BLaER1 treated with 17β-estradiol and CSF1 and Interleukin-3, amounts not matched to agents 10 nM and 100 nM (cell line): ENCODE results near the gene RPL32.
"Not testable (repeated sequence)": the region's sequence is repeated elsewhere in the genome, so short reads cannot be mapped to it uniquely, and the experiment has no call there.

Experiments used
- H3K27ac ChIP-seq, 11 experiments: shearing (Covaris generic); formaldehyde crosslinking; 2 replicates each; pipeline ENCODE4 v1.8.1; 2022
- H3K27me3 ChIP-seq, 11 experiments: shearing (Covaris generic); formaldehyde crosslinking; 2 replicates each; pipeline ENCODE4 v1.8.1; 2022
- H3K36me3 ChIP-seq, 11 experiments: shearing (Covaris generic); formaldehyde crosslinking; 2 replicates each; pipeline ENCODE4 v1.8.1; 2022
- H3K4me1 ChIP-seq, 10 experiments: shearing (Covaris generic); formaldehyde crosslinking; 2 replicates each; pipeline ENCODE4 v1.8.1; 2022
- H3K4me2 ChIP-seq, 11 experiments: shearing (Covaris generic); formaldehyde crosslinking; 2 replicates each; pipeline ENCODE4 v1.8.1; 2022
- H3K4me3 ChIP-seq, 10 experiments: shearing (Covaris generic); formaldehyde crosslinking; 2 replicates each; pipeline ENCODE4 v1.8.1; 2022
- H3K9ac ChIP-seq, 11 experiments: shearing (Covaris generic); formaldehyde crosslinking; 2 replicates each; pipeline ENCODE4 v1.8.1; 2022
- H3K9me3 ChIP-seq, 11 experiments: shearing (Covaris generic); formaldehyde crosslinking; replicated peaks in 1 of 11; 2 replicates each; pipeline ENCODE4 v1.8.1; 2022
- H4K20me1 ChIP-seq, 11 experiments: shearing (Covaris generic); formaldehyde crosslinking; 2 replicates each; pipeline ENCODE4 v1.8.1; 2022
- Cebpa-rat ChIP-seq, 11 experiments: shearing (Covaris generic); IDR thresholded peaks; 2 replicates each; pipeline ENCODE4 v1.8.1; 2022

Gene RPL32

DNA sequence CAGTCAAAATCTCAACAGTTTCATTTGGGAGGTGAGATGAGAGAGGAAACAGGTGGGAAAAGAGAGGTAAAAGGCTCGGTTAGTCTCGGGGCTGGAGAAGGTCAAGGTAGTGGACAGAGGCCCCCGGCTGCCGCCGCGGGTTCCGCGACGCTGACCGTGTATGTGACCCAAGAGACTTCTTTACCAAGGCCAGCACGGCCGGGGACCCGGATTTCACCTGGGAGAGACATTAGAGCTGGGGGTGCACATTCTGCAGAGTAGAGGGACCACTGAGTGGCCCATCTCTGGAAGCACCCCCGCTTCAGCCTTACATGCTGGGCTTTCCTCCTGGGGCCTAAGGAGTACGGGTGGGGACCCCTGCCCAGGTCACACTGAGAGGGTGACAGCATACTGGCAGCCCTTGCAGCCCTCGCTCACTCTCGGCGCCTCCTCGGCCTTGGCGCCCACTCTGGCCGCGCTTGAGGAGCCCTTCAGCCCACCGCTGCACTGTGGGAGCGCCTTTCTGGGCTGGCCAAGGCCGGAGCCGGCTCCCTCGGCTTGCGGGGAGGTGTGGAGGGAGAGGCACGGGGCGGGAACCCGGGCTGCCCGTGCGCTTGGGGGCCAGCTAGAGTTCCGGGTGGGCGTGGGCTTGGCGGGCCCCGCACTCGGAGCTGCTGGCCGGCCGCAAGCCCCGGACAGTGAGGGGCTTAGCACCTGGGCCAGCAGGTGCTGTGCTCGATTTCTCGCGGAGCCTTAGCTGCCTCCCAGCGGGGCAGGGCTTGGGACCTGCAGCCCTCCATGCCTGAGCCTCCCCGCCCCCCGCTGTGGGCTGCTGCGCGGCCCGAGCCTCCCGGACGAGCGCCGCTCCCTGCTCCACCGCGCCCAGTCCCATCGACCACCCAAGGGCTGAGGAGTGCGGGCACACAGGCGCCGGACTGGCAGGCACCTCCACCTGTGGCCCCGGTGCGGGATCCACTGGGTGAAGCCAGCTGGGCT, 41.3 kb upstream of the RPL32 start:
- Histone ChIP-seq H3K9me3 (peaks cover 0 to 19% (median 11%) of the 10 kb centered on the region in 11 experiments; a peak in 14 of 22 replicates), H3K4me3 (no peak overlapping the region), H3K4me1 (peaks cover 0 to 20% (median 15%) of the 10 kb centered on the region in 10 experiments; a peak in 15 of 20 replicates), H3K4me2 (no peak overlapping the region), H3K27ac (no peak overlapping the region), H3K27me3 (no peaks in the 10 kb centered on the region), H4K20me1 (no peaks in the 10 kb centered on the region), H3K9ac (no peak overlapping the region), H3K36me3 (no peaks in the 10 kb centered on the region)
- TF ChIP-seq Cebpa-rat (IDR thresholded peaks at IDR 0.05) = no peak

DNA sequence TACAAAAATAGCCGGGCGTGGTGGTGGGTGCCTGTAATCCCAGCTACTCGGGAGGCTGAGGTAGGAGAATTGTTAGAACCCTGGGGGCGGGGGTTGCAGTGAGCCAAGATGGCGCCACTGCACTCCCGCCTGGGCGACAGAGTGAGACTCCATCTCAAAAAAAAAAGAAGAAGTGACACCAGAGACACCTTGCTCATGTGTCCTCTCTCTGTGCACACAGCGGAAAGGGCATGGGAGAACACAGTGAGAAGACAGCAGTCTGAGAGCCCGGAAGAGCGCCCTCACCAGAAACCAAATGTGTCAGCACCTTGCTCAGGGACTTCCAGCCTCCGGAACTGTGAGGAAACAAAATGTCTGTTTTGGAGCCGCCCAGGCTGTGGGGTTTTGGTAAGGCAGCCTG, 40.5 kb upstream of the RPL32 start:
- not testable (repeated sequence) for H3K36me3 ChIP-seq, H3K27ac ChIP-seq

GRCh38 chr3:12879191-12879815, 37.9 kb upstream of the RPL32 start:
- no peaks in the 10 kb centered on the region for H3K27me3 ChIP-seq
- no peak overlapping the region for H3K9ac ChIP-seq
- H3K4me1 ChIP-seq = peaks cover 0 to 9% (median 0%) of the 10 kb centered on the region in 10 experiments; a peak in 1 of 20 replicates
- TF ChIP-seq Cebpa-rat (IDR thresholded peaks at IDR 0.05) = no peak
- H3K4me2 ChIP-seq = no peak overlapping the region
- H3K27ac ChIP-seq = no peak overlapping the region
- H3K36me3 ChIP-seq = no peaks in the 10 kb centered on the region
- peaks cover 0 to 12% (median 0%) of the 10 kb centered on the region in 11 experiments; a peak in 2 of 22 replicates for H4K20me1 ChIP-seq
- H3K9me3 ChIP-seq = peaks cover 0 to 19% (median 11%) of the 10 kb centered on the region in 11 experiments; a peak in 14 of 22 replicates
- H3K4me3 ChIP-seq = no peak overlapping the region

More for the DNA sequence above, 40.5 kb upstream of the RPL32 start:
- H3K27me3 ChIP-seq, H3K4me3 ChIP-seq, H3K9ac ChIP-seq, H4K20me1 ChIP-seq, H3K4me2 ChIP-seq: not testable (repeated sequence)
- peaks cover 0 to 19% (median 11%) of the 10 kb centered on the region in 11 experiments; a peak in 14 of 22 replicates for H3K9me3 ChIP-seq
- H3K4me1 ChIP-seq = peaks cover 0 to 20% (median 15%) of the 10 kb centered on the region in 10 experiments; a peak in 15 of 20 replicates

DNA sequence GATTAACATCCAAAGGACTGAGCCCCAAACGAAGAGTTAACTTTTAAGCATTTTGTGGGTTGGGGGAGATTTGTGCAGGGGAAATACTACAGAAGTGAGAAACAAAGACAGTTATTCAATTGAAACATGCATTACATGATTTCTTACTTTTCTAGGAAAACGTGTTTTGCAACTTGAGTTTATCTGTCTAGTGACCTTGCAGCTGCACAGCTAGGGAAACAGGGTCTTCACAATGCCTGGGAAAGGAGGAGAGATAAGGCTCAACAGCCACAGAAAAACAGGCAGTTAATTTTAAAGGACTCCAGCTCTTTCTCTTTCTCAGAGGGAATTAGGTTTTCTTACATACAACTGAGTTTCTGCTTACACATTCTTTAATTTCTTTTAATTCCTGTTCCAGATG, 37.4 kb upstream of the RPL32 start:
- H3K9ac ChIP-seq, H3K4me2 ChIP-seq, H3K27me3 ChIP-seq, H3K36me3 ChIP-seq, H3K4me1 ChIP-seq, H3K27ac ChIP-seq, H3K4me3 ChIP-seq: not testable (repeated sequence)
- peaks cover 0 to 16% (median 11%) of the 10 kb centered on the region in 11 experiments; a peak in 14 of 22 replicates for H3K9me3 ChIP-seq
- peaks cover 0 to 12% (median 0%) of the 10 kb centered on the region in 11 experiments; a peak in 2 of 22 replicates for H4K20me1 ChIP-seq

- Histone ChIP-seq H3K36me3 (no peaks in the 10 kb centered on the region), H3K27me3 (no peaks in the 10 kb centered on the region), H3K4me3 (no peak overlapping the region), H3K27ac (no peak overlapping the region), H3K4me2 (no peak overlapping the region), H4K20me1 (peaks cover 0 to 12% (median 0%) of the 10 kb centered on the region in 11 experiments; a peak in 2 of 22 replicates), H3K4me1 (peaks cover 0 to 9% (median 0%) of the 10 kb centered on the region in 10 experiments; a peak in 1 of 20 replicates), H3K9me3 (peaks cover 0 to 12% (median 8%) of the 10 kb centered on the region in 11 experiments; a peak in 14 of 22 replicates), H3K9ac (no peak overlapping the region)
- TF ChIP-seq Cebpa-rat (IDR thresholded peaks at IDR 0.05) = no peak
These were observed 36.8 kb upstream of the RPL32 start for GRCh38 chr3:12878141-12878574.

DNA sequence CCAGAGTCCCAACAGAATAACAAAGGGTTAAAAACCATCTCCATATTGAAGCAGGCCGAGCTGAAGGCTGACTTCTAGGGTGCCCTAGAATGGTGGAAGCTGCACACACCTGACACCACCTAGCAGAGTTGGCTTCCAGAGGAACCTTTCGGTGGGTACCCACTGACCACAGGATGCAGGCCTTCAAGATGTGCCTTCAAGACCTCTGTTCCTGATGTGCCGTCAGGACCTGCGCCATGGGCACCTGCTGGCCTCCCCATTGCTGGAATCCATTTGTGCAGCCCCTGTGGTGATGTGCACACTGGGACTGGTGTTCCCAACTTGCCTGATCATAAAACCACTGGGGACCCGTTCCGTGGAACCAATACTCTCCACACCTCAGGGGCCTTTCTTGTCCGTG, 35.7 kb upstream of the RPL32 start:
- no peak for TF ChIP-seq Cebpa-rat (IDR thresholded peaks at IDR 0.05)
- no peaks in the 10 kb centered on the region for H3K36me3 ChIP-seq
- no peak overlapping the region for H3K4me3 ChIP-seq
- peaks cover 0 to 12% (median 0%) of the 10 kb centered on the region in 11 experiments; a peak in 2 of 22 replicates for H4K20me1 ChIP-seq
- no peak overlapping the region for H3K4me2 ChIP-seq
- H3K9ac ChIP-seq = no peak overlapping the region
- no peak overlapping the region for H3K27ac ChIP-seq
- no peaks in the 10 kb centered on the region for H3K27me3 ChIP-seq
- H3K4me1 ChIP-seq = peaks cover 0 to 9% (median 0%) of the 10 kb centered on the region in 10 experiments; a peak in 1 of 20 replicates
- 0 out of 22 replicates have a peak, but pooled peaks cover 0 to 1% (median 0%) of the 10 kb centered on the region in 11 experiments for H3K9me3 ChIP-seq

DNA sequence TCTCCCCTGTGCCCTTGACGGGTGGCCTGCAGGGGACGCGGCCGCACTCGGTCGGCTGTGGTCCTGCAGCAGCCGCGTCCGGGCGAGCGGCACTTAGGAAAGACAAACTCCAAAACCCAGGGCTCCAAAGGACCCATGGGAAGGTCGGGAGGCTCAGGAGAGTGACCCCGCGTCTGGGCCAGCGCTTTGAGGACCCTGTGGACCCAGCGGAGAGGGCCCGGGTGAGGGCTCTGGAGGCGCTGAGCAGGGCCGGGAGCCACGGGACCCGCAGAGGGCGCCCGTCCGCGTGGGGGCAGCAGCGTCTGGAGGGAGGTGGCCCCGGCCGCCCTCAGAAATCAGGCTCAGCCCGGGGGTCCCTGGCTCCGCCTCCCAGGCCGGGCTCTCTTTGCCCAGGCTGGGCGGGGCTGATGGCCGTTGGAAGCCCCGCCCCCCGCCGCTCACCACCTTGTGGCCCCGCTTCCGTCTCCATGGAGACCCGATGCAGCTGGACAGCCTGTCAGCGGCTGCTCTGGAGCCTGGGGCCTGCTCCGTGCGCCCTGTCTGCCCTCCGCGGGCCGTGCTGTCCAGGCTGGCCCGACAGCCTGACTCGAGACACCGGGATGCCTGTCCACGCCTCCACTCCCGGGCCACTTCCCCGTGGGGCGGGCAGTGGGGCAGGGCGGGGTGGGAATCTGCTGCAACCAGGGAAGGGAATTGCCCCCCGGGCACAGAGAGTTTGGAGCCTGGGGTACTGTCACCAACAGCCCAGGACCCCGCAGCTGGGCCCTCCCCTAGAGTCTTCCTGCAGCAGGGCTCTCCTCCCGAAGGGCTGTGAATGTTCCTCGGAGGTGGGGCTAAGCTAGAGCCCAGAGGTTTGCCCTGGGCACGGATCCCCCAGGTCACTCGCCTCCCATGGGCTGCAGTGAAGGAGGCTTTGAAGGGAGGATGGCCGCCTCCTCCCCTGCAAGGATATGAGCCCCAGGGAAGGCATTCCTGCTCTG, 34.8 kb upstream of the RPL32 start:
- TF ChIP-seq Cebpa-rat (IDR thresholded peaks at IDR 0.05) = no peak
- Histone ChIP-seq H3K4me2 (peak overlapping the region in 7 of 11 experiments; percentile 7 to 48 (median 25); a peak in 9 of 22 replicates), H4K20me1 (peaks cover 0 to 12% (median 0%) of the 10 kb centered on the region in 11 experiments; a peak in 2 of 22 replicates), H3K4me1 (peaks cover 0 to 9% (median 0%) of the 10 kb centered on the region in 10 experiments; a peak in 1 of 20 replicates), H3K36me3 (no peaks in the 10 kb centered on the region), H3K9ac (no peak overlapping the region), H3K27me3 (no peaks in the 10 kb centered on the region), H3K9me3 (no peaks in the 10 kb centered on the region), H3K27ac (no peak overlapping the region), H3K4me3 (no peak overlapping the region)

DNA sequence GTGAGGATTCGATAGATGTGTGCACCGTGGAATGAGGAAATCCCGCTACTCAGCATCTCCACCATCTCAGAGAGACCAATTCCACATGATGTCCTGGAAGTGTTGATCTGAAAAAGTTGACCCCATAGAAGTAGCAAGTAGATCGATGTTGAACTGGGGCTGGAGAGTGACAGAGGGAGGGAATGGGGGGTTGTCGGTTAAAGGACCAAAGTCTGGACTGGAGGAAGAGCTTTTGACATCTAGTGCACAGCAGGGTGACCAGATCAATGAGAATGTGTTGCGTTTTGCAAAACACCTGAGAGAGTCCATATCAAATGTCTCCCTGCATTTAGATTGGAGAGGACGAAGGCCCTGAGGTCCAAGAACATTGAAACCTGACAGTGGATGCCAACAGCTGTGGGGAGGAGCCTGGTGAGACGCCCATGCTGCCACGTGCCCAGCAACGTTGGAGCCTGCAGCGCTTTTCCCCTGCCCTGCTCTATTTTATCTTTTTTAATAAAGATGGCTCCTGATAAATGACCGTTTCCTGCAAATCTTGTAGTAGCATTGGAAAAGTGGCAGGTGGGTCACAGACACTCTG, 30.1 kb upstream of the RPL32 start:
- Histone ChIP-seq H3K4me1 (peaks cover 8 to 39% (median 23%) of the 10 kb centered on the region in 10 experiments), H3K27me3 (peaks cover 0 to 12% (median 0%) of the 10 kb centered on the region in 11 experiments; a peak in 5 of 22 replicates), H3K9ac (no peak overlapping the region), H3K36me3 (no peaks in the 10 kb centered on the region), H4K20me1 (peaks cover 0 to 10% (median 0%) of the 10 kb centered on the region in 11 experiments; a peak in 4 of 22 replicates), H3K9me3 (no peaks in the 10 kb centered on the region), H3K4me2 (no peak overlapping the region), H3K4me3 (no peak overlapping the region), H3K27ac (no peak overlapping the region)
- TF ChIP-seq Cebpa-rat (IDR thresholded peaks at IDR 0.05) = no peak
